ENCODE results near the gene FRMD4B. TPM values are rescaled to one million over a fixed set of nuclear protein-coding genes. Genes with fewer than 3 reads are reported as not detected.

Gene FRMD4B
- total RNA-seq, 6 experiments from 2014 or later, result 0.03 to 0.12 (median 0.07) TPM; not detected in 1

GRCh38 chr3:69246612-69247011, 139.3 kb downstream of the FRMD4B start:
- Mint-ChIP-seq H3K9me3 (no peaks in the 10 kb centered on the region), H3K4me3 (no peak overlapping the region), H3K27me3 (ENCODE audit: insufficient read depth) (peaks cover 25% of the 10 kb centered on the region), H3K4me1 (ENCODE audit: low read depth) (peaks cover 8% of the 10 kb centered on the region), H3K36me3 (ENCODE audit: low read depth) (no peaks in the 10 kb centered on the region), H3K27ac (no peak overlapping the region)
- no peak for TF ChIP-seq CTCF (IDR thresholded peaks at IDR 0.05)
- DNase-seq, result no peak

GRCh38 chr3:69244039-69244438, 141.8 kb downstream of the FRMD4B start:
- H3K9me3 Mint-ChIP-seq, result no peaks in the 10 kb centered on the region
- H3K36me3 Mint-ChIP-seq (ENCODE audit: low read depth), result no peaks in the 10 kb centered on the region
- no peak overlapping the region for H3K4me3 Mint-ChIP-seq
- H3K4me1 Mint-ChIP-seq (ENCODE audit: low read depth), result peaks cover 8% of the 10 kb centered on the region
- DNase-seq, result no peak
- no peak overlapping the region for H3K27ac Mint-ChIP-seq
- TF ChIP-seq CTCF (IDR thresholded peaks at IDR 0.05), result no peak
- H3K27me3 Mint-ChIP-seq (ENCODE audit: insufficient read depth), result peaks cover 28% of the 10 kb centered on the region

GRCh38 chr3:69241769-69242168, 144.1 kb downstream of the FRMD4B start:
- H3K36me3 Mint-ChIP-seq (ENCODE audit: low read depth), result no peaks in the 10 kb centered on the region
- no peak overlapping the region for H3K27ac Mint-ChIP-seq
- H3K9me3 Mint-ChIP-seq, result no peaks in the 10 kb centered on the region
- TF ChIP-seq CTCF (IDR thresholded peaks at IDR 0.05), result no peak
- no peak for DNase-seq
- peaks cover 32% of the 10 kb centered on the region for H3K27me3 Mint-ChIP-seq (ENCODE audit: insufficient read depth)
- H3K4me1 Mint-ChIP-seq (ENCODE audit: low read depth), result peaks cover 8% of the 10 kb centered on the region
- H3K4me3 Mint-ChIP-seq, result no peak overlapping the region

GRCh38 chr3:69240651-69241568, 145.0 kb downstream of the FRMD4B start:
- no peak overlapping the region for H3K4me3 Mint-ChIP-seq
- peaks cover 32% of the 10 kb centered on the region for H3K27me3 Mint-ChIP-seq (ENCODE audit: insufficient read depth)
- H3K36me3 Mint-ChIP-seq (ENCODE audit: low read depth), result no peaks in the 10 kb centered on the region
- no peak for TF ChIP-seq CTCF (IDR thresholded peaks at IDR 0.05)
- H3K9me3 Mint-ChIP-seq, result no peaks in the 10 kb centered on the region
- H3K27ac Mint-ChIP-seq, result no peak overlapping the region
- peaks cover 8% of the 10 kb centered on the region for H3K4me1 Mint-ChIP-seq (ENCODE audit: low read depth)
- no peak for DNase-seq

- Mint-ChIP-seq H3K4me1 (ENCODE audit: low read depth) (peaks cover 8% of the 10 kb centered on the region), H3K27me3 (ENCODE audit: insufficient read depth) (peaks cover 34% of the 10 kb centered on the region), H3K27ac (no peak overlapping the region)
These were observed 146.8 kb downstream of the FRMD4B start for GRCh38 chr3:69239063-69239462.

More at GRCh38 chr3:69239063-69239462, 146.8 kb downstream of the FRMD4B start:
- Mint-ChIP-seq H3K36me3 (ENCODE audit: low read depth) (no peaks in the 10 kb centered on the region), H3K9me3 (no peaks in the 10 kb centered on the region), H3K4me3 (no peak overlapping the region)
- no peak for TF ChIP-seq CTCF (IDR thresholded peaks at IDR 0.05)
- DNase-seq, result no peak
